ENCODE results near the gene LIN28B.
"Not testable (repeated sequence)": the region's sequence is repeated elsewhere in the genome, so short reads cannot be mapped to it uniquely, and the experiment has no call there.

Gene LIN28B

GRCh38 chr6:105005451-105005850 lies 48.5 kb downstream of the LIN28B start:
- H3K36me3 ChIP-seq (ENCODE audit: insufficient read depth, low read length) = peaks cover 12% of the 10 kb centered on the region
- no peak overlapping the region for H2AFZ ChIP-seq (ENCODE audit: low read depth, low read length)
- H3K4me3 ChIP-seq (ENCODE audit: low read length) = no peak overlapping the region
- no peaks in the 10 kb centered on the region for H3K27me3 ChIP-seq (ENCODE audit: insufficient read depth, low read length)
- peaks cover 3% of the 10 kb centered on the region for H3K9me3 ChIP-seq (ENCODE audit: low read length)
- H3K4me1 ChIP-seq (ENCODE audit: insufficient read depth, low read length) = no peaks in the 10 kb centered on the region

GRCh38 chr6:105013459-105013858 lies 56.6 kb downstream of the LIN28B start:
- not testable (repeated sequence) for H3K27me3 ChIP-seq (ENCODE audit: insufficient read depth, low read length); H3K4me1 ChIP-seq (ENCODE audit: insufficient read depth, low read length); H3K9me3 ChIP-seq (ENCODE audit: low read length); H2AFZ ChIP-seq (ENCODE audit: low read depth, low read length); H3K36me3 ChIP-seq (ENCODE audit: insufficient read depth, low read length); H3K4me3 ChIP-seq (ENCODE audit: low read length)

GRCh38 chr6:105014448-105014847 lies 57.5 kb downstream of the LIN28B start:
- Histone ChIP-seq H3K36me3 (ENCODE audit: insufficient read depth, low read length) (no peaks in the 10 kb centered on the region), H3K27me3 (ENCODE audit: insufficient read depth, low read length) (no peaks in the 10 kb centered on the region), H3K4me3 (ENCODE audit: low read length) (no peak overlapping the region), H2AFZ (ENCODE audit: low read depth, low read length) (no peak overlapping the region), H3K4me1 (ENCODE audit: insufficient read depth, low read length) (peaks cover 6% of the 10 kb centered on the region), H3K9me3 (ENCODE audit: low read length) (no peaks in the 10 kb centered on the region)

GRCh38 chr6:105014954-105015353 lies 58.0 kb downstream of the LIN28B start:
- Histone ChIP-seq H3K4me3 (ENCODE audit: low read length) (no peak overlapping the region), H3K36me3 (ENCODE audit: insufficient read depth, low read length) (no peaks in the 10 kb centered on the region), H3K27me3 (ENCODE audit: insufficient read depth, low read length) (no peaks in the 10 kb centered on the region), H3K4me1 (ENCODE audit: insufficient read depth, low read length) (peaks cover 6% of the 10 kb centered on the region), H3K9me3 (ENCODE audit: low read length) (no peaks in the 10 kb centered on the region), H2AFZ (ENCODE audit: low read depth, low read length) (no peak overlapping the region)

- Histone ChIP-seq H3K4me3 (ENCODE audit: low read length) (no peak overlapping the region), H3K27me3 (ENCODE audit: insufficient read depth, low read length) (no peaks in the 10 kb centered on the region), H3K9me3 (ENCODE audit: low read length) (no peaks in the 10 kb centered on the region), H3K4me1 (ENCODE audit: insufficient read depth, low read length) (peaks cover 6% of the 10 kb centered on the region), H2AFZ (ENCODE audit: low read depth, low read length) (no peak overlapping the region), H3K36me3 (ENCODE audit: insufficient read depth, low read length) (no peaks in the 10 kb centered on the region)
These were observed 58.6 kb downstream of the LIN28B start for GRCh38 chr6:105015482-105015881.

- Histone ChIP-seq H3K9me3 (ENCODE audit: low read length) (no peaks in the 10 kb centered on the region), H3K4me1 (ENCODE audit: insufficient read depth, low read length) (peaks cover 6% of the 10 kb centered on the region), H3K4me3 (ENCODE audit: low read length) (no peak overlapping the region), H3K36me3 (ENCODE audit: insufficient read depth, low read length) (no peaks in the 10 kb centered on the region), H2AFZ (ENCODE audit: low read depth, low read length) (no peak overlapping the region), H3K27me3 (ENCODE audit: insufficient read depth, low read length) (no peaks in the 10 kb centered on the region)
These were observed 62.4 kb downstream of the LIN28B start for GRCh38 chr6:105019285-105019684.

GRCh38 chr6:105021399-105021798 lies 64.5 kb downstream of the LIN28B start:
- Histone ChIP-seq H3K4me1 (ENCODE audit: insufficient read depth, low read length) (no peaks in the 10 kb centered on the region), H3K27me3 (ENCODE audit: insufficient read depth, low read length) (no peaks in the 10 kb centered on the region), H2AFZ (ENCODE audit: low read depth, low read length) (no peak overlapping the region), H3K9me3 (ENCODE audit: low read length) (no peaks in the 10 kb centered on the region), H3K36me3 (ENCODE audit: insufficient read depth, low read length) (peaks cover 1% of the 10 kb centered on the region), H3K4me3 (ENCODE audit: low read length) (no peak overlapping the region)

GRCh38 chr6:105022416-105022815 lies 65.5 kb downstream of the LIN28B start:
- Histone ChIP-seq H3K4me1 (ENCODE audit: insufficient read depth, low read length) (no peaks in the 10 kb centered on the region), H3K4me3 (ENCODE audit: low read length) (no peak overlapping the region), H3K36me3 (ENCODE audit: insufficient read depth, low read length) (peaks cover 4% of the 10 kb centered on the region), H2AFZ (ENCODE audit: low read depth, low read length) (no peak overlapping the region), H3K9me3 (ENCODE audit: low read length) (no peaks in the 10 kb centered on the region), H3K27me3 (ENCODE audit: insufficient read depth, low read length) (no peaks in the 10 kb centered on the region)

GRCh38 chr6:105024803-105025202 lies 67.9 kb downstream of the LIN28B start:
- Histone ChIP-seq H3K4me3 (ENCODE audit: low read length) (no peak overlapping the region), H3K9me3 (ENCODE audit: low read length) (no peaks in the 10 kb centered on the region), H3K4me1 (ENCODE audit: insufficient read depth, low read length) (no peaks in the 10 kb centered on the region), H3K27me3 (ENCODE audit: insufficient read depth, low read length) (no peaks in the 10 kb centered on the region), H2AFZ (ENCODE audit: low read depth, low read length) (no peak overlapping the region), H3K36me3 (ENCODE audit: insufficient read depth, low read length) (peaks cover 14% of the 10 kb centered on the region)

GRCh38 chr6:105028898-105029297 lies 72.0 kb downstream of the LIN28B start:
- H3K4me1 ChIP-seq (ENCODE audit: insufficient read depth, low read length) = no peaks in the 10 kb centered on the region
- no peaks in the 10 kb centered on the region for H3K27me3 ChIP-seq (ENCODE audit: insufficient read depth, low read length)
- H3K36me3 ChIP-seq (ENCODE audit: insufficient read depth, low read length) = peaks cover 16% of the 10 kb centered on the region
- H3K4me3 ChIP-seq (ENCODE audit: low read length) = no peak overlapping the region
- H2AFZ ChIP-seq (ENCODE audit: low read depth, low read length) = no peak overlapping the region
- H3K9me3 ChIP-seq (ENCODE audit: low read length) = no peaks in the 10 kb centered on the region

GRCh38 chr6:105029581-105029980 lies 72.7 kb downstream of the LIN28B start:
- peaks cover 7% of the 10 kb centered on the region for H3K4me1 ChIP-seq (ENCODE audit: insufficient read depth, low read length)
- H3K9me3 ChIP-seq (ENCODE audit: low read length) = no peaks in the 10 kb centered on the region
- peaks cover 16% of the 10 kb centered on the region for H3K36me3 ChIP-seq (ENCODE audit: insufficient read depth, low read length)
- H3K4me3 ChIP-seq (ENCODE audit: low read length) = no peak overlapping the region
- H2AFZ ChIP-seq (ENCODE audit: low read depth, low read length) = no peak overlapping the region
- no peaks in the 10 kb centered on the region for H3K27me3 ChIP-seq (ENCODE audit: insufficient read depth, low read length)

GRCh38 chr6:105034470-105034869 lies 77.6 kb downstream of the LIN28B start:
- Histone ChIP-seq H2AFZ (ENCODE audit: low read depth, low read length) (no peak overlapping the region), H3K27me3 (ENCODE audit: insufficient read depth, low read length) (no peaks in the 10 kb centered on the region), H3K36me3 (ENCODE audit: insufficient read depth, low read length) (peaks cover 5% of the 10 kb centered on the region), H3K4me3 (ENCODE audit: low read length) (no peak overlapping the region), H3K4me1 (ENCODE audit: insufficient read depth, low read length) (peaks cover 28% of the 10 kb centered on the region), H3K9me3 (ENCODE audit: low read length) (no peaks in the 10 kb centered on the region)

GRCh38 chr6:105035299-105035698 lies 78.4 kb downstream of the LIN28B start:
- Histone ChIP-seq H3K4me1 (ENCODE audit: insufficient read depth, low read length) (peaks cover 28% of the 10 kb centered on the region), H3K36me3 (ENCODE audit: insufficient read depth, low read length) (peaks cover 2% of the 10 kb centered on the region), H2AFZ (ENCODE audit: low read depth, low read length) (no peak overlapping the region)

GRCh38 chr6:105036351-105036750 lies 79.4 kb downstream of the LIN28B start:
- H3K9me3 ChIP-seq (ENCODE audit: low read length) = no peaks in the 10 kb centered on the region
- no peak overlapping the region for H2AFZ ChIP-seq (ENCODE audit: low read depth, low read length)
- H3K36me3 ChIP-seq (ENCODE audit: insufficient read depth, low read length) = peaks cover 2% of the 10 kb centered on the region
- peaks cover 28% of the 10 kb centered on the region for H3K4me1 ChIP-seq (ENCODE audit: insufficient read depth, low read length)
- H3K27me3 ChIP-seq (ENCODE audit: insufficient read depth, low read length) = no peaks in the 10 kb centered on the region
- H3K4me3 ChIP-seq (ENCODE audit: low read length) = no peak overlapping the region

More at GRCh38 chr6:105035299-105035698, 78.4 kb downstream of the LIN28B start:
- H3K27me3 ChIP-seq (ENCODE audit: insufficient read depth, low read length) = no peaks in the 10 kb centered on the region
- H3K9me3 ChIP-seq (ENCODE audit: low read length) = no peaks in the 10 kb centered on the region
- no peak overlapping the region for H3K4me3 ChIP-seq (ENCODE audit: low read length)

Data from neuron (in vitro differentiated cells).